Immature natural killer cell (primary cell): ENCODE measurements around the gene SPESP1. TPM values are rescaled to one million over a fixed set of nuclear protein-coding genes. Genes with fewer than 3 reads are reported as not detected.
"Not testable (repeated sequence)": the region's sequence is repeated elsewhere in the genome, so short reads cannot be mapped to it uniquely, and the experiment has no call there.

Source experiments
- DNase-seq, 3 donors: peaks; one replicate each; pipeline ENCODE4 v3.0.0; 2022; ENCODE audit warnings: mixed read lengths in 1 of 3
- H3K27ac Mint-ChIP-seq, 6 donors: one replicate each; pipeline ENCODE4 v1.8.0; 2020; ENCODE audit warnings: mixed read lengths in 6 of 6, mild to moderate bottlenecking in 5 of 6, inconsistent platforms in 4 of 6, moderate library complexity in 3 of 6
- H3K27me3 Mint-ChIP-seq, 3 donors: one replicate each; pipeline ENCODE4 v1.8.0; 2020 to 2021; ENCODE audit warnings: low read depth in 3 of 3, mild to moderate bottlenecking in 3 of 3, mixed read lengths in 3 of 3, moderate library complexity in 3 of 3, inconsistent platforms in 1 of 3
- H3K36me3 Mint-ChIP-seq, 3 donors: one replicate each; pipeline ENCODE4 v1.8.0; 2020; ENCODE audit warnings: mixed read lengths in 3 of 3, inconsistent platforms in 2 of 3, mild to moderate bottlenecking in 2 of 3
- H3K4me1 Mint-ChIP-seq, 2 donors: one replicate each; pipeline ENCODE4 v1.8.0; 2020; ENCODE audit warnings: inconsistent platforms in 2 of 2, mild to moderate bottlenecking in 2 of 2, mixed read lengths in 2 of 2, moderate library complexity in 1 of 2
- H3K4me3 Mint-ChIP-seq, 5 donors: one replicate each; pipeline ENCODE4 v1.8.0; 2020; ENCODE audit warnings: mild to moderate bottlenecking in 5 of 5, mixed read lengths in 5 of 5, inconsistent platforms in 3 of 5, moderate library complexity in 3 of 5
- H3K9me3 Mint-ChIP-seq, 6 donors: one replicate each; pipeline ENCODE4 v1.8.0; 2020; ENCODE audit warnings: mild to moderate bottlenecking in 6 of 6, mixed read lengths in 6 of 6, inconsistent platforms in 4 of 6, moderate library complexity in 3 of 6
- polyA plus RNA-seq, 3 donors: library from polyadenylated mRNA; unstranded; fragments of 300-500 nt; fragmentation: Illumina TruSeq; gene quantifications; one replicate each; pipeline ENCODE4 v1.2.3, GENCODE V29; 2021

SPESP1 gene
- polyA plus RNA-seq, 3 donors from 2014 or later: 0.62 to 1.9 (median 0.77) TPM

GRCh38 chr15:68975651-68976160, 45.4 kb downstream of the SPESP1 start:
- not testable (repeated sequence) for H3K4me3 Mint-ChIP-seq, H3K36me3 Mint-ChIP-seq, H3K4me1 Mint-ChIP-seq, H3K27me3 Mint-ChIP-seq, H3K27ac Mint-ChIP-seq, DNase-seq
- peaks cover 0 to 15% (median 1%) of the 10 kb centered on the region in 6 donors for H3K9me3 Mint-ChIP-seq

GRCh38 chr15:68977426-68977825, 47.1 kb downstream of the SPESP1 start:
- DNase-seq, H3K4me3 Mint-ChIP-seq, H3K4me1 Mint-ChIP-seq, H3K27me3 Mint-ChIP-seq, H3K27ac Mint-ChIP-seq, H3K36me3 Mint-ChIP-seq: not testable (repeated sequence)
- peaks cover 0 to 15% (median 1%) of the 10 kb centered on the region in 6 donors for H3K9me3 Mint-ChIP-seq

- peaks cover 0 to 2% (median 0%) of the 10 kb centered on the region in 3 donors for H3K27me3 Mint-ChIP-seq
- H3K36me3 Mint-ChIP-seq: no peaks in the 10 kb centered on the region
- no peaks in the 10 kb centered on the region for H3K4me1 Mint-ChIP-seq
- no peak for DNase-seq
- H3K4me3 Mint-ChIP-seq: no peak overlapping the region
- peaks cover 0 to 15% (median 1%) of the 10 kb centered on the region in 6 donors for H3K9me3 Mint-ChIP-seq
- no peak overlapping the region for H3K27ac Mint-ChIP-seq
Observed at GRCh38 chr15:68979006-68979405, 48.7 kb downstream of the SPESP1 start.

GRCh38 chr15:68979816-68980215, 49.5 kb downstream of the SPESP1 start:
- Mint-ChIP-seq H3K4me1 (no peaks in the 10 kb centered on the region), H3K9me3 (peaks cover 0 to 15% (median 1%) of the 10 kb centered on the region in 6 donors)

GRCh38 chr15:68980786-68981185, 50.5 kb downstream of the SPESP1 start:
- H3K36me3 Mint-ChIP-seq: no peaks in the 10 kb centered on the region
- peaks cover 0 to 15% (median 1%) of the 10 kb centered on the region in 6 donors for H3K9me3 Mint-ChIP-seq
- H3K27ac Mint-ChIP-seq: no peak overlapping the region
- H3K27me3 Mint-ChIP-seq: peaks cover 0 to 4% (median 2%) of the 10 kb centered on the region in 3 donors
- no peaks in the 10 kb centered on the region for H3K4me1 Mint-ChIP-seq
- no peak for DNase-seq
- H3K4me3 Mint-ChIP-seq: no peak overlapping the region

More at GRCh38 chr15:68979816-68980215, 49.5 kb downstream of the SPESP1 start:
- no peak for DNase-seq
- Mint-ChIP-seq H3K27me3 (peaks cover 0 to 2% (median 2%) of the 10 kb centered on the region in 3 donors), H3K27ac (no peak overlapping the region), H3K36me3 (no peaks in the 10 kb centered on the region), H3K4me3 (no peak overlapping the region)

- H3K9me3 Mint-ChIP-seq: peaks cover 0 to 10% (median 1%) of the 10 kb centered on the region in 6 donors
- no peak overlapping the region for H3K4me3 Mint-ChIP-seq
- H3K27me3 Mint-ChIP-seq: peaks cover 0 to 4% (median 2%) of the 10 kb centered on the region in 3 donors
- no peaks in the 10 kb centered on the region for H3K4me1 Mint-ChIP-seq
- no peak for DNase-seq
- no peak overlapping the region for H3K27ac Mint-ChIP-seq
- H3K36me3 Mint-ChIP-seq: no peaks in the 10 kb centered on the region
Observed at GRCh38 chr15:68981941-68982340, 51.6 kb downstream of the SPESP1 start.

GRCh38 chr15:68982976-68983563, 52.7 kb downstream of the SPESP1 start:
- Mint-ChIP-seq H3K4me1 (no peaks in the 10 kb centered on the region), H3K27ac (no peak overlapping the region), H3K4me3 (no peak overlapping the region), H3K9me3 (no peaks in the 10 kb centered on the region), H3K27me3 (peaks cover 0 to 5% (median 4%) of the 10 kb centered on the region in 3 donors), H3K36me3 (no peaks in the 10 kb centered on the region)
- no peak for DNase-seq

- Mint-ChIP-seq H3K36me3 (no peaks in the 10 kb centered on the region), H3K27ac (no peak overlapping the region)
Observed at GRCh38 chr15:68983961-68984481, 53.7 kb downstream of the SPESP1 start.

GRCh38 chr15:68984586-68984985, 54.3 kb downstream of the SPESP1 start:
- H3K27me3 Mint-ChIP-seq: peaks cover 0 to 7% (median 4%) of the 10 kb centered on the region in 3 donors
- no peaks in the 10 kb centered on the region for H3K4me1 Mint-ChIP-seq
- no peak overlapping the region for H3K4me3 Mint-ChIP-seq
- no peaks in the 10 kb centered on the region for H3K36me3 Mint-ChIP-seq
- no peak for DNase-seq
- H3K9me3 Mint-ChIP-seq: no peaks in the 10 kb centered on the region
- no peak overlapping the region for H3K27ac Mint-ChIP-seq

More at GRCh38 chr15:68983961-68984481, 53.7 kb downstream of the SPESP1 start:
- no peak overlapping the region for H3K4me3 Mint-ChIP-seq
- H3K9me3 Mint-ChIP-seq: no peaks in the 10 kb centered on the region
- peaks cover 0 to 7% (median 4%) of the 10 kb centered on the region in 3 donors for H3K27me3 Mint-ChIP-seq
- no peak for DNase-seq
- no peaks in the 10 kb centered on the region for H3K4me1 Mint-ChIP-seq

- Mint-ChIP-seq H3K27me3 (peaks cover 0 to 5% (median 4%) of the 10 kb centered on the region in 3 donors), H3K4me1 (no peaks in the 10 kb centered on the region), H3K27ac (no peak overlapping the region), H3K4me3 (no peak overlapping the region), H3K9me3 (no peaks in the 10 kb centered on the region), H3K36me3 (no peaks in the 10 kb centered on the region)
- no peak for DNase-seq
Observed at GRCh38 chr15:68985361-68985891, 55.1 kb downstream of the SPESP1 start.

GRCh38 chr15:68986322-68986721, 56.0 kb downstream of the SPESP1 start:
- no peak overlapping the region for H3K4me3 Mint-ChIP-seq
- no peak overlapping the region for H3K27ac Mint-ChIP-seq
- H3K36me3 Mint-ChIP-seq: no peaks in the 10 kb centered on the region
- H3K4me1 Mint-ChIP-seq: no peaks in the 10 kb centered on the region
- no peaks in the 10 kb centered on the region for H3K9me3 Mint-ChIP-seq
- no peak for DNase-seq
- peaks cover 0 to 5% (median 4%) of the 10 kb centered on the region in 3 donors for H3K27me3 Mint-ChIP-seq

- DNase-seq: no peak
- Mint-ChIP-seq H3K36me3 (no peaks in the 10 kb centered on the region), H3K27ac (no peak overlapping the region), H3K27me3 (peaks cover 0 to 5% (median 4%) of the 10 kb centered on the region in 3 donors), H3K4me3 (no peak overlapping the region), H3K4me1 (no peaks in the 10 kb centered on the region), H3K9me3 (no peaks in the 10 kb centered on the region)
Observed at GRCh38 chr15:68987120-68987519, 56.8 kb downstream of the SPESP1 start.

GRCh38 chr15:68987676-68988075, 57.4 kb downstream of the SPESP1 start:
- H3K27me3 Mint-ChIP-seq: peaks cover 0 to 7% (median 4%) of the 10 kb centered on the region in 3 donors
- no peak overlapping the region for H3K4me3 Mint-ChIP-seq
- H3K4me1 Mint-ChIP-seq: no peaks in the 10 kb centered on the region
- no peak overlapping the region for H3K27ac Mint-ChIP-seq
- DNase-seq: no peak
- no peaks in the 10 kb centered on the region for H3K9me3 Mint-ChIP-seq
- no peaks in the 10 kb centered on the region for H3K36me3 Mint-ChIP-seq

GRCh38 chr15:68989541-68990230, 59.4 kb downstream of the SPESP1 start:
- Mint-ChIP-seq H3K9me3 (no peaks in the 10 kb centered on the region), H3K4me1 (no peaks in the 10 kb centered on the region), H3K27ac (no peak overlapping the region), H3K27me3 (peaks cover 0 to 7% (median 1%) of the 10 kb centered on the region in 3 donors), H3K36me3 (no peaks in the 10 kb centered on the region), H3K4me3 (no peak overlapping the region)
- DNase-seq: no peak
